NCI-H524 treated with DMSO at 0.1 percent for 48 hours (cell line): ENCODE data around the gene EVX2.
A peak's percentile ranks its signal among the peaks of the same experiment; 100 is the strongest.

Experiments used
- DNase-seq: peaks from one replicate; lab custom pipeline; 2025; lab: John Stamatoyannopoulos, UW

Gene EVX2

DNA sequence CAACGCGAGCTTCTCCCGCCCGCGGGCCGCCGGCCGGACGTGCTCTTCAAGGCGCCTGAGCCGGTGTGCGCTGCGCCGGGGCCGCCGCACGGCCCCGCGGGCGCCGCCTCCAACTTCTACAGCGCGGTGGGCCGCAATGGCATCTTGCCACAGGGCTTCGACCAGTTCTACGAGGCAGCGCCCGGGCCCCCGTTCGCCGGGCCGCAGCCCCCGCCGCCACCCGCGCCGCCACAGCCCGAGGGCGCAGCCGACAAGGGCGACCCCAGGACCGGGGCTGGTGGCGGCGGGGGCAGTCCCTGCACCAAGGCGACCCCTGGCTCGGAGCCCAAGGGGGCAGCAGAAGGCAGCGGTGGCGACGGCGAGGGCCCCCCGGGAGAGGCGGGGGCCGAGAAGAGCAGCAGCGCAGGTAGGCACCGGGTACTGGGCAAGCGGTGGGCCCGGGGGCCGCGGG, 24.0 kb upstream of the EVX2 start:
- no peak for DNase-seq

DNA sequence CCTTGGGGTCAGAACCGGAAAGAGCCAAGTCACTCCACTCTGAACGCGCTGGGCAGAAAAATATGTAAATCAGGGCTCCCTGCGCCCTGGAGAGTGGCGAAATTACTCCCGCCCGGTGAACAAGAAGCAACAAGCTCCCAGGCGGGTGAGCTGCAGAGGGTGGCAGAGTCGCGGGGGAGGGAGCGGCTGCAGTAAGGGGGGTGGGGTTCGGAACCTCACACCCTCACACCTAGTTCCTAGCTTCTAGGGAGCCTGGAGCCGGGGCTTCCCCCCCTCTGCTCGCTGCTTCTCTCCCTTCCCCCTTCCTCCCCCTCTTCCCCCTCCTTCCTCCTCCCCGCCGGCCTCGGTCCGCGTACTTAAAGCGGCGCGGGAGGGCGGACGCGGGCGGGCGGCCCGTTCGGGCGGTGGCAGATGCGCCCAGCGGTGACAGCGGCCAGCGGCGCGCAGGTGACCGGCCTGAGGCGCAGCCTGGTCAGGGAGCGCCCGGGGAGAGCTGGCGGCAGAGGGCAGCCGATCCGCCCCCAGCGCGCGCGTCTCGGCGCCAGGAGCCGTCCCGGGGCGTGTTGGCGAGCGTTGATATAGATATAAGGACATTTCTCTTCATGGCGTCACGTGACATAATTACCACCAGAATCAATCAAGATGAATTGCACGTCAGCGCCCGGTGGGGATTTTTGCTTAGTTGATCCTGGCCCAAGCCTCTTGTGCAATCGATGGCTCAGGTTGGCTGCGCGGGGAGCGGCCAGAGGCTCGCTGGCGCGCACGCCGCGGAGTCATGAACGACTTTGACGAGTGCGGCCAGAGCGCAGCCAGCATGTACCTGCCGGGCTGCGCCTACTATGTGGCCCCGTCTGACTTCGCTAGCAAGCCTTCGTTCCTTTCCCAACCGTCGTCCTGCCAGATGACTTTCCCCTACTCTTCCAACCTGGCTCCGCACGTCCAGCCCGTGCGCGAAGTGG, 23.1 kb upstream of the EVX2 start, which contains the start of gene HOXD11:
Gene HOXD11 (plus strand): TSS at position 700 of the 959 bp plus-strand sequence. CDS start 76 bp downstream, at position 776.
- DNase-seq: no peak

- DNase-seq: no peak
Measured at GRCh38 chr2:176105730-176106580, 22.2 kb upstream of the EVX2 start.

DNA sequence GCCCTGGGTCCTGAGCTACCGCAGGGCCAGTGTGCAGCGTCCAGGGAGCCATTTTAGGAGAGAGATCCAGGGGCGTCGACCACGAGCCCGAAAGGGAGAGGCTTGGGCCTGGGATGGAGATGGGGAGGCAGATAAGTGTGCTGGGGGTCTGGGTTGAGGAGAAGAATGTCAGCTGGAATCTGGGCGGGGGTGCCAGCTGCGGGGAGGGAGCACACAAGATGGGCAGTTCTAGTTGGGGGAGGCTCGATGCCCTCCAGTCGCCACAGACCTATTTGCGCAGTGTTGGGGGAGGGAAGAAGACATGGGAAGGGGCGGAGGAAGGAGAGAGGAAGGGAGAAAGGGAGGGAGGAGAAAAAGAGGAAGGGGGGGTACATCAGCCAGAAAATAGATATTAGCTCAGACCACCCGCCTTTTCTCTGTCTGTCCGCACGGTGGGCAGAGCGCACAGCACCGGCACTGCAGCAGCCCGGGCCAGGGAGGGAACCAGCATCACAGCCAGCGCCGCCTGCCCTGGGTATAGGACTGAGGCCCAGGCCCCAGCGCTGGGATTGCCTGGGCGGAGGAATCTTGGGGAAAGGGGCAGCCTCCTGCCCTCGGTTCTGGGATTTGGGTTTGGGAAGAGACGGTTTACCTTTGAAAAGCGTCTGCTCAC, 21.4 kb upstream of the EVX2 start:
- DNase-seq: no peak

- no peak for DNase-seq
Measured at GRCh38 chr2:176104316-176105077, 20.7 kb upstream of the EVX2 start.

DNA sequence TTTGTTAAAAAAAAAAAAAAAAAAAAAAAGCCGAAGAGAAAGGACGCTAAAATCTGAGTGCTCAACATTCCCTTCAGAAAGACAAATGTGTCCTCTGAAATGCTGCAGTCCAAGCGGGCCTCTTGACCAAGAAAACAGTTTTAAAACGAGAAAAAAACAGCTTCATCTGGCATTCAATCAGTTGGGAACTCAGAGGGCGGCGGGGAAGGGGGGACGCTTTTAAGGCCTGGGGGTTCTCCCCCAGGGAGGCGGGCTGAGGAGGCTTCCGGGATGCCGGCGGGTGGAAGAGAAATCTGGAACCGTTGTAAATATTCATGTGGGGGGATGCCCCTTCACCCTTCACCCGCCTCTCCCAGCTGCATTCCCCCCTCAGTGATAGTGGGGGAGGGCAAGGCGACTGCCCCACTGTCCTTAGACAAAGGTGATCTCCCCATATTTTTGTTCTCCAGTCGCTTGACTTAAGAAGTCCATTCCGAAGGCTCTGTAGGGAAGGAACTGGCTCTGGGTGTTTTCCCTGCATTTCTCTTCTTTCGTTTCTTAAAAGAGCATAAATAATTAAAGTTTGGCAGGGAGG, 20.1 kb upstream of the EVX2 start:
- DNase-seq: no peak

DNA sequence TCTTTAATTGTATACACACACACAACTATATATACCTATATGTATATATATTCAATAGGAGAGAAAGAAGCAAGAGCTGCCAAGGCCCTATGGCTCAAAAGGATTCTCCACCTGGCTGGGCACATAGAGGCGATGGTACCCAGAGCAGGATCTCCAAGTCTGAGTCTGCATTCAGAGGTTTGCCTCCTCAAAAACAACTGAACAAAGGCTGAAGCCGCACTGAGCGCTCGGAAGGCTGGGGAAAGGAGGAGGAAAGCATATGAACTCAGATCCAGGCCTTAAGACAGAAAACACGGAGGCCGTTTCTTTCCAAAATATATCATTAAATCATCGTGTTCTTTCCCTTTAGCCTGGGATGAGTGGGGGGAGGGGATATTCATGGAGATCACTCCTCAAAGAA, 19.4 kb upstream of the EVX2 start:
- no peak for DNase-seq

DNA sequence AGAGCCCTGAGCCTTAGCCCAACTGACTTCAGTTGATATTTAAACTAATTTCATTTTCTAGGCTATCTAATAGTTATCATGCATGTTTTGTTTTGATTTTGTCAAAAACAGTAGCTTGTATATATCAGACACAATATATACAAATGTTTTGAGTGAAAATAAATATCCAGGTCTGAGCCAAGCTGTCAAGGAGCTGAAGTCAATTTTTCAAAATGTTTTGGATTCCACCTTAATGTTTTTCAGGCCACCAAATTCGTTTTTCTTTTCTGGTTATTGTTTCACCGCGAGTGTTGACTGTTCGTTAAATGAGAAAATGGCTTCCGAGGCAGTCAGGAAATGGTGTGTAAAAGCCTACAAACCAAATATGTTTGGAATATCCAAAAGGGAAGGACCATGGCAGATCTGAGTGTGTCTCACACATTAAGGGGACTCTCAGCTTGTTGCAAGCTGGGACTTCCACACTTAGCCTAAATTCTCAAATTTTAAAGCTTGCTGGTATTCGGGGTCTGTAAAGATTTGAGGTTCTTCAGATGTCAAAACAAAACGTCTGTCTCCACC, 18.6 kb upstream of the EVX2 start:
- no peak for DNase-seq

DNA sequence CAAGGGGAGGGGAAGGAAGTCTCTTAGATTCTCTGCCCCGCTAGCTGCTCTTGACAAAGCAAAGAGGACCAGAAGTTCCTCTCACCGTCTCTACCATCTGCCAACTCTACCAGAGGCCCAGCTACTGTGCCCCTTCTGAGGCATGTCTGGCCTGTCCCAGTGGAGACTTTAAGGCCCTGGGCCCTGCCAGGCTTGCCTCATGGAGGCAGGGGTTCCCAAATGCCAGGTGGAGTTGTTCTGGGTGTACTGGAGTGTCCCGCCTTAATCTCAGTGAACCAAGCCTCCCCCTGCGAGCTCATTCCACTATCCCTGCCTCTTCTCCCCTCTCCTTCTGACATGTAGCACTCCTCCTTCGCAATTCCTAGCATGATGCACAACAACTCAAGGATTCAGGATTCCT, 18.1 kb upstream of the EVX2 start:
- no peak for DNase-seq

DNA sequence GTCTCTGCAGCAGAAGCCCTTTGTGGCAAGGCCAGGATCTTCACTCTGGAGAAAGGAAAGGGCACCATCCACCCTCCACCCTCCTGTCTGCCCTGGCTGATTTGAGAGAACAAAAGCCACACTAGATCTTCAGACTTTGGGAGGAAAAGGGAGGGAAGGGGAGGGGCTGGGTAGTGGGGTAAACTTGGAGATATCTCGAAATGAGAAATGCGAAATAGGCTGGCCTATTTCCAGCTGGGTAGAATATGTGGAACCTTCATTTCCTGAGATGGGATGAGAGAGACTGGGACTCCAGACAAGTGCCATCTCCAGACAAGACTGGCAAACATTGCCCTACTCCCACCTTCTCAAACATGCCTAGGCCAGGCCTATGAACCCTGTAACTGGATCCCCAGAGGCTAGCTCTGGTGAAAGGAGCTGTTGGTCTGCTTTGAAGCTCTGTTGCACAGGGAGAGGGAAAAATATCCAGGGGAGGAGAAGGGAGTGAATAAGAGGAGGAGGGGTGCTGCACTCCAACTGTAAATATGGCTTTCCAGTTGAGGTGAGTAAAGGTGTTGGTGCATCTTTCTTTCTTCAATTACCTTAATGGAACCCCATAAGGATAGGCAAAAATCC, 17.6 kb upstream of the EVX2 start:
- no peak for DNase-seq

DNA sequence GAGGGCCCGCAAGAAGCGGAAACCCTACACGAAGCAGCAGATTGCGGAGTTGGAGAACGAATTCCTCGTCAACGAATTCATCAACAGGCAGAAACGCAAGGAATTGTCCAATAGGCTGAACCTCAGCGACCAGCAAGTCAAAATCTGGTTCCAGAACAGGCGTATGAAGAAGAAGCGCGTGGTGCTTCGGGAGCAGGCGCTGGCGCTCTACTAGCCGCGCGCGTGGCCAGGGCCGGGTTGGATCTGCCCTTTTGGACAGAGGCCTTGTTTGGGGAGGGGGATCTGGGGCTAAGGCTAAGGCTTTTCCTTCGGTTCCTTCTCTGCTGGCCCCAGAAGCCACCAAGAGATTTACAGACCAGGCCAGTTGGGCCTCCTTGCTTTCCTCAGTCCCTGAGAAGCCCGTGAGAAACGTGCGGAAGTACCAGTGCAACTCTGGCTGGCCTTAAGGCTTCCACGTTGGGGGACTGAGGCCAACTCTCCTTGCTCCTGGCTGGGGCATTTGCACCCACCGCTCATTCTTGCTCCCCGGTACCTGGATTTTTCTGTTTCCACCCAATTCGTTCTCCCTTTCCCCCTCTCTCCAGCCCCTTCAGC, 16.9 kb upstream of the EVX2 start:
- DNase-seq: no peak

DNA sequence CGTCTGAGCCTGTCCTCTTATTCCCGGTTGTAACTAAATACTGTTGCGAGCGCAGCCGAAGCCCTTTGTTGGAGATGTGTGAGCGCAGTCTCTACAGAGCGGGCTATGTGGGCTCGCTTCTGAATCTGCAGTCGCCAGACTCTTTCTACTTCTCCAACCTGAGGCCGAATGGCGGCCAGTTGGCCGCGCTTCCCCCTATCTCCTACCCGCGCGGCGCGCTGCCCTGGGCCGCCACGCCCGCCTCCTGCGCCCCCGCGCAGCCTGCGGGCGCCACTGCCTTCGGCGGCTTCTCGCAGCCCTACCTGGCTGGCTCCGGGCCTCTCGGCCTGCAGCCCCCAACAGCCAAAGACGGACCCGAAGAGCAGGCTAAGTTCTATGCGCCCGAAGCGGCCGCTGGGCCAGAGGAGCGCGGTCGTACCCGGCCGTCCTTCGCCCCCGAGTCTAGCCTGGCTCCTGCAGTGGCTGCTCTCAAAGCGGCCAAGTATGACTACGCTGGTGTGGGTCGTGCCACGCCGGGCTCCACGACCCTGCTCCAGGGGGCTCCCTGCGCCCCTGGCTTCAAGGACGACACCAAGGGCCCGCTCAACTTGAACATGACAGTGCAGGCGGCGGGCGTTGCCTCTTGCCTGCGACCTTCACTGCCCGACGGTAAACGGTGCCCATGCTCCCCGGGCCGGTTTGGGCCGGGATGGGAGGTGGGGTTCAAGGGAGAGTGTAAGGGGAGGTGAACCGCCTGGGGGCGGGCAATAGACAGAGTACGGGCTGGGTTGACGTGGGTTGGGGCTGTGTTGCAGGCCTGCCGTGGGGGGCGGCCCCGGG, 16.2 kb upstream of the EVX2 start, which contains the start of gene HOXD12:
Gene HOXD12 (plus strand): TSS at position 68 of the 819 bp plus-strand sequence. CDS start 7 bp downstream, at position 75.
- no peak for DNase-seq

DNA sequence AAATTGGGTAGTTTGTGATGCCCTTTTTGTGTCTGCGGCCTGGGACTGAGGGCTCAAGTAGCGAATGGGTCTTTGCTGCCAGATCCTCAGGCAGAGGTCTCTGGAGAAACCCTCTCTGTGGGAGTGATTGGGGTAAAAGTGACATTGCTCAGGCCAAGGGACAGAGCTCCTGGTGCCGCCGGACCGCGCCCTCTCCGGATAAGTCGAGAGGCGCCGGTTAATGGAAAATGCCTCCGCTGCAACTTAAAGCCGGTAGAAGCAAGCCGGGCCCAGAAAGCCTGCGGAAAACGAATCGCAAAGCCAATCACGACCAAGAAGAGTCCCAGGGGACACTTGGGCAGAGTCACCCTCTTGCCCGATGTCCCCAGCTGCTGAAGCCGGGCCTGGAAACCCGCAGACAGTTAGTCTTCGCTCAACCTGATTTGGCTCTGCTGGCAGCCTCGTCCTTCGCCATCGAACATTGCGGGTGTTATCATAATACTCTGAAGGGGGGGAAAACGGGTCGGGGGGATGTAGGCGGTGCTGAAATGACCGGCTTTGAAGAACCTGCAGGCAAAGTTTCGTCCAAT, 15.5 kb upstream of the EVX2 start:
- no peak for DNase-seq

- DNase-seq: no peak
Measured at GRCh38 chr2:176098366-176099158, 14.8 kb upstream of the EVX2 start.

DNA sequence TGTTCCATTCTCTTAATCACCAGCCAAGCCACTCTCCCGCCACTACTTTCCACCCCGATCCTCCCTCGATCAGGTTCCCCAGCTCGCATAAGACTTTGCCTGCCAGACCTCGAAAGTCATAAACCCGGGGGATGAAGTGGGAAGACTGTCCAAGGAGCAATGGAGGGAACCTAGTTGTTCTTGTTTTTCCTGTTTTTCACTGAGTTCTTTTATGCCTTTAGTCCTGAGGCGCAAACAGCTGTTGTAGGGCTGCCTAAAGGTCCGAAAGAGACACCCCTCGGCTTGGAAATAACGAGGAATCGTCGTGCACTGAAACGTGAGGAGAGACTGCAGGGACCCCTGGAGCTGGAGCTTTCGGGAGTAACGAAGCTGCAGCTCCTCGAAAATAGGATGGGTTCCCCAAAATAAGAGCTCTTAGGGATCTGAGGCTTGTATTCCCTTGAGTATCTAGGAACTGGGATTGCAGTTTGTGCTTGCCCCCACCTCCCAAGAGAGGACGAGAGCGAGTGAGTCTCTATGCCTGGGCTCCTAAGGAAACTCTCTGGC, 14.1 kb upstream of the EVX2 start:
- DNase-seq: no peak

DNA sequence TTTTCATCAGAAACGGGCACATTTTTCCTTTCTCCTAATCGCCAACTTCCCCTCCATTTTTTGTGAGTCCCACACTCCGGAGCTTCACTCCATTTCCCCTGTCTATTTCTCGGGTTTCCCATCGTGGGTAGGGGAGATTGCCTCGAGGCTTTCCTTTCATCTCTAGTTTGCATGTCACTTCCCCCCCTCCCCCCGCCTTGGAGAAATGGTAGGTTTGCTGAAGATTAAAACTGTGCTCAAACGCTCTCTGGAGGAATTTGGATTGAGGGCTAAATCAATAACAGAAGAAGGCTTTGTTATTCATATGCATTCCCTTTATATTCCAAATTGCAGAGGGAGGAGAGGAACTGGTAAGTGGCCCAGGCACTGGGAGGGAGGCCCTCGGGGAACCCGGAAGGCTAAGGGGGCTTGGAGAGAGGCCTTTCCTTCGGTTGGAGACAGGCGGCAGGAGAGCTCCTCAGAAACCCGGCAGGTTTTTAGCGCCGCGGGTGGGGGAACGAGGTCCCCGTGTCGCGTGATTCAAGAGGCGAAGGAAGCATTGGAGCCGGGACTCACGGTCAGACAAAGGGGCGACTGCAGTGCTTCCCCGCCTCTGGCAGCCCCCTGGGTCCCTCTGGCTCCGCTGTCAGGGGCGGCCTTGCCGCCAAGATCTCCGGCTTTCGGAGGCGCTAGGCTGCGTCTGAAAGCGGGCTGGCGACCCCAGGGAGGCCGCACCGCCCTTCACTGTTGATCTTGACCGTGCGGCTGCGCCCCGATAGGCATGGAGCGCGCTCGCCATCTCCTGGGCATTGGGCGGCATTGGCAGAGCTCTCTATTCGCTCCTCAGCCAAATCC, 13.4 kb upstream of the EVX2 start:
- DNase-seq: peak; percentile 63
